HEK293T (cell line): Measurements from ENCODE around the gene KRTAP10-5.
"Not testable (repeated sequence)": the region's sequence is repeated elsewhere in the genome, so short reads cannot be mapped to it uniquely, and the experiment has no call there.

Source experiments
- CTCF ChIA-PET: fragments of 350-600 bp; formaldehyde crosslinking; extraction: SDS; loops from one replicate; lab custom pipeline; 2021; ENCODE audit warnings: antibody characterized with exemption, inconsistent platforms; lab: Yijun Ruan, JAX
- POLR2A ChIA-PET: fragments of 350-600 bp; formaldehyde crosslinking; extraction: SDS; loops from one replicate; lab custom pipeline; 2020; ENCODE audit warnings: antibody characterized with exemption, inconsistent platforms; lab: Yijun Ruan, JAX
- DNase-seq: peaks from one replicate; pipeline ENCODE4 v3.0.0; 2012; ENCODE audit warnings: mixed read lengths; ENCODE audit errors: extremely low spot score
- ARNT ChIP-seq: fragments of 450-650 bp; IDR thresholded peaks from 2 replicates; pipeline ENCODE4 v1.6.1; 2017; ENCODE audit warnings: mild to moderate bottlenecking
- BHLHE40 ChIP-seq: fragments of 450-650 bp; IDR thresholded peaks from 2 replicates; pipeline ENCODE4 v1.6.1; 2016; ENCODE audit warnings: mild to moderate bottlenecking, moderate library complexity, borderline replicate concordance
- CTBP1 ChIP-seq: fragments of 450-650 bp; IDR thresholded peaks from 2 replicates; pipeline ENCODE4 v1.6.1; 2016; ENCODE audit warnings: borderline replicate concordance
- ELF4 ChIP-seq: fragments of 450-650 bp; IDR thresholded peaks from 2 replicates; pipeline ENCODE4 v1.6.1; 2017; ENCODE audit warnings: antibody characterized with exemption
- FOXA1 ChIP-seq: fragments of 450-650 bp; IDR thresholded peaks from 2 replicates; pipeline ENCODE4 v1.6.1; 2016; ENCODE audit warnings: mild to moderate bottlenecking
- FOXK2 ChIP-seq: fragments of 450-650 bp; IDR thresholded peaks from 2 replicates; pipeline ENCODE4 v1.6.1; 2016; ENCODE audit warnings: mild to moderate bottlenecking
- FOXM1 ChIP-seq: fragments of 450-650 bp; IDR thresholded peaks from 2 replicates; pipeline ENCODE4 v1.6.1; 2017; ENCODE audit warnings: mild to moderate bottlenecking, borderline replicate concordance
- HDGF ChIP-seq: fragments of 450-650 bp; IDR thresholded peaks from 2 replicates; pipeline ENCODE4 v1.6.1; 2017; ENCODE audit warnings: antibody characterized with exemption, borderline replicate concordance
- L3MBTL2 ChIP-seq: fragments of 450-650 bp; conservative IDR thresholded peaks from 2 replicates; pipeline ENCODE4 v1.6.1; 2016; ENCODE audit warnings: mild to moderate bottlenecking
- LEF1 ChIP-seq: fragments of 450-650 bp; IDR thresholded peaks from 2 replicates; pipeline ENCODE4 v1.6.1; 2017; ENCODE audit warnings: mild to moderate bottlenecking, borderline replicate concordance
- NFRKB ChIP-seq: fragments of 450-650 bp; IDR thresholded peaks from 2 replicates; pipeline ENCODE4 v1.6.1; 2016; ENCODE audit warnings: mild to moderate bottlenecking, moderate library complexity
- SP1 ChIP-seq: fragments of 450-650 bp; IDR thresholded peaks from 2 replicates; pipeline ENCODE4 v1.6.1; 2017
- SUZ12 ChIP-seq: fragments of 450-650 bp; IDR thresholded peaks from 2 replicates; pipeline ENCODE4 v1.6.1; 2016; ENCODE audit warnings: mild to moderate bottlenecking
- TARDBP ChIP-seq: fragments of 450-650 bp; IDR thresholded peaks from 2 replicates; pipeline ENCODE4 v1.6.1; 2016
- ZNF384 ChIP-seq: fragments of 450-650 bp; IDR thresholded peaks from 2 replicates; pipeline ENCODE4 v1.6.1; 2016
- TF ChIP-seq, protein P1 (sequence below): fragments of 450-650 bp; IDR thresholded peaks from 2 replicates; pipeline ENCODE4 v1.6.1; 2016

KRTAP10-5 gene

DNA sequence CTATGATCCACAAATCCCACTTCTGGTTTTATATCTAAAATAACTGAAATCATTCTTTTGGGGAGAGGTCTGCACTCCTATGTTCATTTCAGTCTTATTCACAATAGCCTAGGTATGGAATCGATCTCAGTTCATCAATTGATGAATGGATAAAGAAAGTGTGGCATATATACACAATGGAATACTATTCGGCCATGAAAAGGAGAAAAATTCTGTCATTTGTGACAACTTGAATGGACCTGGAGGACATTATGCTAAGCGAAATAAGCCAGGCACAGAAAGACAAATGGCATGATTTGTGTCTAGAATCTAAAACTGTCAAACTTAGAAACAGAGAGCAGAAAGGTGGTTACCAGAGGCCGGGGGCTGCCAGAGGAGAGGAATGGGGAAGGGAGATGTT, 26.1 kb upstream of the KRTAP10-5 start:
- DNase-seq: no peak
- ChIA-PET POLR2A (no interaction called here), CTCF (no interaction called here)
- no peak for TF ChIP-seq ZNF384

DNA sequence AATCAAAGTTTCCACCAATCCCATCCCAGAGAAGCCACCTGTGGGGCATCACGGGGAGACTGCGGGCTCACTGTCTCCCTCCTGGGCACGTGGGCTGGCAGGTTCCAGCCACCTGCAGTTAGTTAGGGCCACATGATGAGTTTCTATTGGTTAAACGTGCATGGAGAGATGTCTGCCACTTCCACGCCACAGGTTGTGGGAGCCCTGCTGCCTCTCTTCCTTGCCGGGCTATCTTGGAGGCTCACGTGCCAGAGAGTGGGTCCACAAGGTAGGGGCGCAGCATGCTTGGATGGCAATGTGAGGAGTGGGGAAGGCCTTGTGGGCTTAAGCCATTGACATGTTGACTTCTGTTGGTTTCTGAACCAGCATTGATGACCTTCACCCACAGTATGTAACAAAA, 23.5 kb upstream of the KRTAP10-5 start:
- TF ChIP-seq ZNF384 (no peak), FOXM1 (no peak), L3MBTL2 (no peak), FOXK2 (no peak), FOXA1 (no peak), TARDBP (no peak), BHLHE40 (no peak), SP1 (no peak), SUZ12 (no peak), LEF1 (no peak), CTBP1 (no peak), ELF4 (no peak)
- TF ChIP-seq, protein P1, sequence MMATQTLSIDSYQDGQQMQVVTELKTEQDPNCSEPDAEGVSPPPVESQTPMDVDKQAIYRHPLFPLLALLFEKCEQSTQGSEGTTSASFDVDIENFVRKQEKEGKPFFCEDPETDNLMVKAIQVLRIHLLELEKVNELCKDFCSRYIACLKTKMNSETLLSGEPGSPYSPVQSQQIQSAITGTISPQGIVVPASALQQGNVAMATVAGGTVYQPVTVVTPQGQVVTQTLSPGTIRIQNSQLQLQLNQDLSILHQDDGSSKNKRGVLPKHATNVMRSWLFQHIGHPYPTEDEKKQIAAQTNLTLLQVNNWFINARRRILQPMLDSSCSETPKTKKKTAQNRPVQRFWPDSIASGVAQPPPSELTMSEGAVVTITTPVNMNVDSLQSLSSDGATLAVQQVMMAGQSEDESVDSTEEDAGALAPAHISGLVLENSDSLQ: no peak
- ChIA-PET POLR2A (no interaction called here), CTCF (no interaction called here)
- no peak for DNase-seq

DNA sequence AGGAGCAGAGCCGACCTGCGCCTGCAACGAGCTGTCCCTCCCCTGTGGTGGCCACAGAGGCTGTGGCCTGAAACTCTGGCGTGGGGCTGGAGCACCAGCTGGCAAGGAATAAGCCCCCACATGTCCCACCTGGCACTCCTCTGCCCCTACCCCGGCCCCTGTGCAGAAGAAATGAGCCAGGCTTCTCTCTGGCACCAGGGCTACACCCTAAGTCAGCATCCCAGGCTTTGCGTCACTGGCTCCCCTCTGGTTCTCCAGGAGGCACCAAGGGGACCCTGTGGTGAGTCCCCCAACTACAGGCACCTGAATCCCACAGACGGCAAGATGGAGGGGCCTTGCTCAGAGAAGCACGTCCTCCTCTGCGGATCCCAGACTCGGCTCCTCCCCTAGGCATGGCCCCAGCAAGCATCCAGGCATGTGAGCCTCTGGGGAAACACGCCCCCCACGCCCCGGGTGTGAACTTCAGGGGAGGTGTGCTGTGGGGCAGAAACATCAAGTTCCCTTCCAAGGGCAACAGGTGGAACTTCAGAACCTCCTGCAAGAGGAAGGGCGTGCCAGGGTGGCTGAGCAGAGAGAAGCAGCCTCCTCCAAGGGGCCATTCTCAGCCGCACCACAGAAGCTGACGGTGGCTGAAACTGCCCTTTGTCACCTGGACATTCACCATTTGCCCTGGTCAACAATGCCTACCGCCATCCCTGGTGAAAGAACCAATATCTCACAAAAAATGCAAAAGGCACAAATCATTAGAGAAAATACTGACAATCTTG, 22.9 kb upstream of the KRTAP10-5 start:
- no peak for DNase-seq
- ChIA-PET CTCF (interaction anchor here (0.6 kb wide), 1 partner anchor 34 kb away, joined by 4 read pairs; the partner anchor contains the start of gene KRTAP10-10), POLR2A (no interaction called here)
- TF ChIP-seq, protein P1: no peak
- TF ChIP-seq SP1 (no peak), LEF1 (no peak), ZNF384 (no peak), SUZ12 (no peak), HDGF (no peak), FOXK2 (no peak), L3MBTL2 (no peak), FOXM1 (no peak), FOXA1 (no peak), BHLHE40 (no peak)

DNA sequence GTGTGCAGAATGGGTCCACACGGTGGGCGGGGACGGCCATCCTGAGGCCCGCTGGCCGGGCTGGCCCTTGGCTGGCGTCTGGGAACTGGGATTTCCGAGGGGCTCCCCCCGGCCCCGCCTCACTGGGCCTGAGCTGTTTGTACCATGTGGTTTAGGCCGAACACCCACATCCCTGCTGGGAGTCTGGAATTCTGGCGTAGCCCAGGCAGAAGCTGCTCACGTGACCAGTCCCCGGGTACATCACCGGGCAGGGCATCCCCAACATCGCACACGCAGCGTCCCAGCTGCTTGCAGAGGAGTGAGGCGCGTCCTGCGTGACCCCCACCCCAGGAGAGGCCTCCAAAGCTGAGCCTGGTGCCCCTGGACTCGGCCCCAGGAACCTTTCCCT, 22.1 kb upstream of the KRTAP10-5 start:
- CTCF ChIA-PET: no interaction called here
- TF ChIP-seq, protein P1: no peak
- TF ChIP-seq NFRKB (no peak), FOXM1 (no peak), BHLHE40 (no peak), ZNF384 (no peak), HDGF (no peak), ARNT (no peak), TARDBP (no peak), SUZ12 (no peak), CTBP1 (no peak), ELF4 (no peak), SP1 (no peak), L3MBTL2 (no peak)
- no peak for DNase-seq
- POLR2A ChIA-PET: no interaction called here

DNA sequence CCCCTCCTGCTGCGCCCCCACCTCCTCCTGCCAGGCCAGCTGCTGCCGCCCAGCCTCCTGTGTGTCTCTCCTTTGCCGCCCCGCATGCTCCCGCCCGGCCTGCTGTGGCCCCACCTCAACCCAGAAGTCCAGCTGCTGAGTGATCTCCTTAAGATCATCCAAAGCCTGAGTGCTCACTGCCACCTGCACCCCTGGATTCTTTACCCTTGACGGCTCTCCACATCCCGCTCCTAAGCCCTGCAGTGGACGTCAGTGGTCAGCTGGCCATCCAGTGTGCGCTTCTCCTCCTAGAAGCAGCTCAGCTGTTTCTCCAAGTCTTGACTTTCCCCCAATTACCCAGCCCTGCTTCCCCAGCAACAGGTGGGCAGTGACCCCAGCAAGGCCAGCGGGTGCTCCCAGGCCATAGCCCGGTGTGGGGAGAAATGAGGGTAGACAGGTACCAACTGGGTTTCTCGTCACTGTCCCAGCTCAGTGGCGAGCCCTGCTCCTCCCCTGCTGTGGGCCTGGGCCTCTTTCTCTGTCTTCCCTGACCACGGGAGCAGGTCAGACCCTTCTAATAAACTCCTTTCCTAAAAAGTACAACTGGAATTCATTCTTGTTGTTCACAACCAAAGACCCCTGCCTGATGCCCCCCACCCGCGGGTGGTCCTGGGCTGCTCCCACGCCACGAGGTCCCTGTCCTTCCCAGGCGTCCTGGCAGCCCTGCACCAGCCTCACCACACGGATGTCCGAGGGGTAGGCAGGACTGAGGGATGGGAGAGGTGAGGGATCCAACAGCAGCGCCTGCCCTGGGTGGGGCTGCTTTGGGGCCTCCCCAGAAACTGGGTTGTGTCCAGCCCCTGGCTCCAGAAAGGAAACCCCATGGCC, 21.4 kb upstream of the KRTAP10-5 start:
- TF ChIP-seq HDGF: no peak
- no peak for TF ChIP-seq L3MBTL2
- no peak for TF ChIP-seq SP1
- no peak for TF ChIP-seq SUZ12
- TF ChIP-seq CTBP1: no peak
- no peak for TF ChIP-seq ELF4
- no peak for TF ChIP-seq ARNT
- no peak for TF ChIP-seq ZNF384
- ChIA-PET POLR2A (no interaction called here), CTCF (no interaction called here)
- no peak for DNase-seq

DNA sequence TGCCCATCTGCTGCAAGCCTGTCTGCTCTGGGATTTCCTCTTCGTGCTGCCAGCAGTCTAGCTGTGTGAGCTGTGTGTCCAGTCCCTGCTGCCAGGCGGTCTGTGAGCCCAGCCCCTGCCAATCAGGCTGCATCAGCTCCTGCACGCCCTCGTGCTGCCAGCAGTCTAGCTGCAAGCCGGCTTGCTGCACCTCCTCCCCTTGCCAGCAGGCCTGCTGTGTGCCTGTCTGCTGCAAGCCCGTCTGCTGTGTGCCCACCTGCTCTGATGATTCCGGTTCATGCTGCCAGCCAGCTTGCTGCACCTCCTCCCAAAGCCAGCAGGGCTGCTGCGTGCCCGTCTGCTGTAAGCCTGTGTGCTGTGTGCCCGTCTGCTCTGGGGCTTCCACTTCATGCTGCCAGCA, 20.7 kb upstream of the KRTAP10-5 start:
- POLR2A ChIA-PET, CTCF ChIA-PET, DNase-seq: not testable (repeated sequence)

DNA sequence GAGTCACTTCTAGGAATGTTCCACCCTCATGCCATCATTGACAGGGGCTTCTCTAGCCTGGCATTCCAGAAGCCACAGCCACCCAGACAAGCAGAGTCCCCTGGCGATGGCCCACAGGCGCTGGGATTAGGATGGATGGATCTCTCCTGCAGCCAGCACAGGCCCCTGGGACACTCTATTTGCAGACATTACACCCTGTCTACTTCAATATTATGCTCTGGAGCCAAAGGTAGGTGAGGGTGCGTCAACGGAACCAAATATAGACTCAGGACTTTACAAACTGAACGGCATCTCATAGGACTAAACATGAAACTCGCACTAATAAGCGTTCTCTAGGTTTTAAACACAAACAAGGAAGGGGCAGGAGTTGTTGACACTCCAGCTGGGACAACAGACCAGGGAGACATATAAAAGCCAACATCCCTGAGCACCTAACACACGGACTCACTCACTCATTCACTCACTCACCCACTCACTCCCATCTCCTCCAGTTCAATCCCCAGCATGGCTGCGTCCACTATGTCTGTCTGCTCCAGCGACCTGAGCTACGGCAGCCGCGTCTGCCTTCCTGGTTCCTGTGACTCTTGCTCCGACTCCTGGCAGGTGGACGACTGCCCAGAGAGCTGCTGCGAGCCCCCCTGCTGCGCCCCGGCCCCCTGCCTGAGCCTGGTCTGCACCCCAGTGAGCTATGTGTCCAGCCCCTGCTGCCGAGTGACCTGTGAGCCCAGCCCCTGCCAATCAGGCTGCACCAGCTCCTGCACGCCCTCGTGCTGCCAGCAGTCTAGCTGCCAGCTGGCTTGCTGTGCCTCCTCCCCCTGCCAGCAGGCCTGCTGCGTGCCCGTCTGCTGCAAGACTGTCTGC, 19.9 kb upstream of the KRTAP10-5 start, which contains the start of gene KRTAP10-7:
TSS of gene KRTAP10-7 (plus strand) at position 480 of the 861 bp plus-strand sequence. CDS start at position 505, 25 bp downstream.
- CTCF ChIA-PET, POLR2A ChIA-PET, DNase-seq: not testable (repeated sequence)
